Suprapubic skin (tissue), 4 donors: Measurements from ENCODE around the gene MRPL12.

Source experiments
- CTCF ChIP-seq, 2 donors: fragments of 200-600 bp in 1 of 2; fragments of 450-650 bp in 1 of 2; sonication (generic) in 1 of 2; IDR thresholded peaks; one replicate each; pipeline ENCODE4 v1.5.1; 2016 to 2019; ENCODE audit warnings: antibody characterized with exemption in 2 of 2, mild to moderate bottlenecking in 1 of 2, moderate library complexity in 1 of 2
- POLR2A ChIP-seq, 2 donors: fragments of 450-650 bp; IDR thresholded peaks; one replicate each; pipeline ENCODE4 v1.6.1; 2017; ENCODE audit warnings: antibody characterized with exemption in 2 of 2, mild to moderate bottlenecking in 2 of 2, moderate library complexity in 2 of 2
- POLR2AphosphoS5 ChIP-seq, 3 donors: sonication (generic); formaldehyde crosslinking; IDR thresholded peaks; one replicate each; pipeline ENCODE4 v1.6.1; 2017; ENCODE audit warnings: antibody characterized with exemption in 3 of 3

DNA sequence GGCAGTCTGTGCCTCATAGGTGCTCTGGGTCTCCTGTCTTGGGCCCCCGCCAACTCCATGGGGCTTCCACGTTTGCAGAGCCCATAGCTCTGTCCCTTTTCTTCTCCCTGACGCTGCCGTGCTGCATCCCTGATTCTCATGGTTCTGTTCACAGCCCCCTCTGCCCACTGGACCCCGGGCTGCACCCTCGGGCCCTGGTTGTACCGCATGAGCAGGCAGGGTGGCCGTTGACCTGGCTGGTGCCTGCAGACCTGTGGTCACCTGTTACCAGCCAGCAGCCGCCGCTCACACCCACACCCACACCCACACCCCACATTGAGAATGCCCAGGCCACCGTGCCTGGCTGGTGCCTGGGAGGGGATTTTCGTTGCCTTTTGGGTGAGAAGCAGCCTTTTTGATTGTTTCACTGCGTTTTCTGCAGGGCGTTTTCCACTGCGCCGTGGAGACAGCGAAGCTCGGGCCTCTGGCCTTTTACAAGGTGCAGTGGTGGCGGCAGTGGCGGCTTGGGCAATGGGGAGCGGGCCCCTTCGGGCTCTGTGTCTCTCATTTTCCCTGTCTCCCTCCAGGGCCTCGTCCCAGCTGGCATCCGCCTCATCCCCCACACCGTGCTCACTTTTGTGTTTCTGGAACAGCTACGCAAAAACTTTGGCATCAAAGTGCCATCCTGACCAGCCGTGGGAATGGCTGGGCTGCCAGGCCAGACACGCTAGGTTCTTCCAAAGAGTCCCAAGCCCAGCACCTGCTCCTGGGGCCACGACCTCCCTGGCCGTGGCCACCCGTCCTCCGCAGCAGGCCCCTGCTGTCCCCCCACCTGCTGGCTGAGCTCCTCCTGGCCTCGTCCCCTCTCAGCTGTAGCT is 16.5 kb downstream of the MRPL12 start:
- TF ChIP-seq CTCF (IDR thresholded peaks at IDR 0.05) (no peak), POLR2A (IDR thresholded peaks at IDR 0.05) (no peak), POLR2AphosphoS5 (IDR thresholded peaks at IDR 0.05) (no peak)
